ENCODE results near the gene SLC7A10. TPM values are rescaled to one million over a fixed set of nuclear protein-coding genes. Genes with fewer than 3 reads are reported as not detected.
A peak's percentile ranks its signal among the peaks of the same experiment; 100 is the strongest.

SLC7A10 gene
- total and polyA plus RNA-seq, 3 experiments from 2014 or later, result not detected

- H3K27ac ChIP-seq (ENCODE audit: low read depth, low read length), result no peak overlapping the region
- Mint-ChIP-seq H3K4me3 (no peak overlapping the region), H3K27ac (no peak overlapping the region), H3K27me3 (no peaks in the 10 kb centered on the region), H3K36me3 (peaks cover 0 to 5% (median 4%) of the 10 kb centered on the region in 3 donors), H3K9me3 (peaks cover 0 to 3% (median 0%) of the 10 kb centered on the region in 5 donors), H3K4me1 (peaks cover 21 to 37% (median 35%) of the 10 kb centered on the region in 3 donors)
- H3K4me1 ChIP-seq (ENCODE audit: insufficient read depth, low read length), result peaks cover 22% of the 10 kb centered on the region
- DNase-seq, result no peak
- H3K27me3 ChIP-seq (ENCODE audit: insufficient read depth, low read length, poor library complexity, severe bottlenecking), result no peaks in the 10 kb centered on the region
- POLR2A ChIA-PET, result no interaction called here
- H3K36me3 ChIP-seq (ENCODE audit: insufficient read depth, low read length), result no peaks in the 10 kb centered on the region
- no peaks in the 10 kb centered on the region for H3K9me3 ChIP-seq (ENCODE audit: low read length)
- no peak overlapping the region for H3K4me3 ChIP-seq (ENCODE audit: low read length)
- CTCF ChIA-PET, result interaction anchor here (9.5 kb wide), 1 partner anchor 13 kb away, joined by 80 read pairs; no protein-coding TSS in a partner anchor
These were observed 62.2 kb downstream of the SLC7A10 start for GRCh38 chr19:33163481-33163880.

GRCh38 chr19:33161201-33161600 is 64.4 kb downstream of the SLC7A10 start:
- Histone ChIP-seq H3K27me3 (ENCODE audit: insufficient read depth, low read length, poor library complexity, severe bottlenecking) (no peaks in the 10 kb centered on the region), H3K4me3 (ENCODE audit: low read length) (no peak overlapping the region), H3K36me3 (ENCODE audit: insufficient read depth, low read length) (no peaks in the 10 kb centered on the region), H3K4me1 (ENCODE audit: insufficient read depth, low read length) (peaks cover 31% of the 10 kb centered on the region), H3K9me3 (ENCODE audit: low read length) (no peaks in the 10 kb centered on the region), H3K27ac (ENCODE audit: low read depth, low read length) (no peak overlapping the region)
- H3K27ac Mint-ChIP-seq, result peak overlapping the region; percentile 66 to 98 (median 88)
- H3K4me1 Mint-ChIP-seq, result peaks cover 30 to 43% (median 40%) of the 10 kb centered on the region in 3 donors
- CTCF ChIA-PET, result interaction anchor here (1.2 to 9.5 kb wide), 5 partner anchors 15 to 249 kb away, joined by 3 to 80 read pairs (median 6); no protein-coding TSS in a partner anchor
- H3K36me3 Mint-ChIP-seq, result peaks cover 0 to 3% (median 0%) of the 10 kb centered on the region in 3 donors
- no peaks in the 10 kb centered on the region for H3K27me3 Mint-ChIP-seq
- no peak for DNase-seq
- no peaks in the 10 kb centered on the region for H3K9me3 Mint-ChIP-seq
- POLR2A ChIA-PET, result interaction anchor here (0.6 to 4.5 kb wide), 4 partner anchors 9 to 581 kb away, joined by 3 to 62 read pairs (median 4); partner anchors contain the start of gene CEBPG
- peak overlapping the region in 3 of 7 donors; percentile 23 to 60 (median 29) for H3K4me3 Mint-ChIP-seq

GRCh38 chr19:33159893-33160292 is 65.8 kb downstream of the SLC7A10 start:
- Histone ChIP-seq H3K36me3 (ENCODE audit: insufficient read depth, low read length) (no peaks in the 10 kb centered on the region), H3K9me3 (ENCODE audit: low read length) (no peaks in the 10 kb centered on the region), H3K27ac (ENCODE audit: low read depth, low read length) (no peak overlapping the region), H3K27me3 (ENCODE audit: insufficient read depth, low read length, poor library complexity, severe bottlenecking) (no peaks in the 10 kb centered on the region), H3K4me3 (ENCODE audit: low read length) (peak overlapping the region; percentile 27), H3K4me1 (ENCODE audit: insufficient read depth, low read length) (peaks cover 31% of the 10 kb centered on the region)
- Mint-ChIP-seq H3K4me1 (peaks cover 30 to 43% (median 40%) of the 10 kb centered on the region in 3 donors), H3K27me3 (peaks cover 0 to 1% of the 10 kb centered on the region in 2 donors), H3K9me3 (no peaks in the 10 kb centered on the region), H3K27ac (peak overlapping the region; percentile 66 to 98 (median 90)), H3K4me3 (peak overlapping the region in 5 of 7 donors; percentile 54 to 88 (median 73)), H3K36me3 (peaks cover 0 to 3% (median 0%) of the 10 kb centered on the region in 3 donors)
- ChIA-PET POLR2A (interaction anchor here (1.2 to 4.5 kb wide), 2 partner anchors 10 to 17 kb away, joined by 5 to 62 read pairs; no protein-coding TSS in a partner anchor), CTCF (interaction anchor here (1.2 to 9.5 kb wide), 5 partner anchors 11 to 34 kb away, joined by 4 to 80 read pairs (median 6); no protein-coding TSS in a partner anchor)
- no peak for DNase-seq

- Histone ChIP-seq H3K4me3 (ENCODE audit: low read length) (no peak overlapping the region), H3K4me1 (ENCODE audit: insufficient read depth, low read length) (peaks cover 31% of the 10 kb centered on the region), H3K36me3 (ENCODE audit: insufficient read depth, low read length) (no peaks in the 10 kb centered on the region), H3K9me3 (ENCODE audit: low read length) (no peaks in the 10 kb centered on the region), H3K27me3 (ENCODE audit: insufficient read depth, low read length, poor library complexity, severe bottlenecking) (no peaks in the 10 kb centered on the region), H3K27ac (ENCODE audit: low read depth, low read length) (no peak overlapping the region)
- Mint-ChIP-seq H3K27ac (peak overlapping the region in 1 of 8 donors; percentile 66), H3K27me3 (peaks cover 0 to 1% of the 10 kb centered on the region in 2 donors), H3K9me3 (no peaks in the 10 kb centered on the region), H3K4me1 (peaks cover 30 to 43% (median 40%) of the 10 kb centered on the region in 3 donors), H3K36me3 (peaks cover 0 to 1% (median 0%) of the 10 kb centered on the region in 3 donors), H3K4me3 (peak overlapping the region in 1 of 7 donors; percentile 3)
- POLR2A ChIA-PET, result interaction anchor here (4.5 kb wide), 1 partner anchor 17 kb away, joined by 62 read pairs; no protein-coding TSS in a partner anchor
- DNase-seq, result no peak
- CTCF ChIA-PET, result interaction anchor here (1.3 to 9.5 kb wide), 4 partner anchors 10 to 26 kb away, joined by 4 to 80 read pairs (median 11); no protein-coding TSS in a partner anchor
These were observed 66.5 kb downstream of the SLC7A10 start for GRCh38 chr19:33159149-33159548.

Other genes with a start within 250 kb of the SLC7A10 start
- gene RHPN2, start 161.0 kb downstream of the SLC7A10 start, total RNA-seq, result 1 to 10 TPM; 1.1 to 2.0 TPM
- gene RHPN2, start 161.0 kb downstream of the SLC7A10 start, polyA plus RNA-seq, result 0.32 TPM
- 10 to 100 TPM; 11.5 to 13.7 TPM for gene GPATCH1, start 144.7 kb downstream of the SLC7A10 start, total RNA-seq
- 6.7 TPM for gene GPATCH1, start 144.7 kb downstream of the SLC7A10 start, polyA plus RNA-seq
- not detected for gene WDR88, start 93.7 kb downstream of the SLC7A10 start, total RNA-seq
- 0.25 TPM for gene WDR88, start 93.7 kb downstream of the SLC7A10 start, polyA plus RNA-seq
- under 1 TPM in 1 of 2 experiments, not detected in 1; 0.24 TPM for gene LRP3, start 31.5 kb downstream of the SLC7A10 start, total RNA-seq
- not detected for gene LRP3, start 31.5 kb downstream of the SLC7A10 start, polyA plus RNA-seq
- 1 to 10 TPM; 1.1 to 1.3 TPM for gene CEBPA, start 76.7 kb upstream of the SLC7A10 start, total RNA-seq
- gene CEBPA, start 76.7 kb upstream of the SLC7A10 start, polyA plus RNA-seq, result 1.6 TPM
- 10 to 100 TPM; 27.8 to 27.9 TPM for gene CEBPG, start 147.9 kb upstream of the SLC7A10 start, total RNA-seq
- 12.3 TPM for gene CEBPG, start 147.9 kb upstream of the SLC7A10 start, polyA plus RNA-seq

All from CD8-positive, alpha-beta memory T cell (primary cell).